Adrenal gland (tissue), 19 donors: ENCODE data around the gene PPAT. TPM values are rescaled to one million over a fixed set of nuclear protein-coding genes. Genes with fewer than 3 reads are reported as not detected.

ENCODE experiments used
- DNase-seq, 7 donors: peaks; one replicate each; pipeline ENCODE4 v3.0.0-alpha.2; 2019 to 2020
- H3K27ac ChIP-seq, 5 donors: fragments of 200-600 bp; sonication (generic) in 4 of 5; 1 replicate in 3 of 5; 2 replicates in 2 of 5; pipeline versions ENCODE4 v1.5.1 to v1.8.0; 2016 to 2020; ENCODE audit warnings: mild to moderate bottlenecking in 1 of 5
- H3K27me3 ChIP-seq: fragments of 200-600 bp; 2 replicates; pipeline ENCODE4 v1.8.0; 2021
- H3K36me3 ChIP-seq, 2 donors: fragments of 200-600 bp; replicated peaks in 1 of 2; 1 replicate in 1 of 2; 2 replicates in 1 of 2; pipeline versions ENCODE4 v1.5.1 to v1.8.0; 2018 to 2022
- H3K4me1 ChIP-seq, 2 donors: fragments of 200-600 bp; replicated peaks in 1 of 2; 1 replicate in 1 of 2; 2 replicates in 1 of 2; pipeline versions ENCODE4 v1.5.1 to v1.8.0; 2018 to 2021
- H3K4me3 ChIP-seq, 4 donors: fragments of 200-600 bp; sonication (generic) in 3 of 4; one replicate each; pipeline ENCODE4 v1.5.1; 2016 to 2018
- H3K9me3 ChIP-seq, 3 donors: fragments of 200-600 bp; sonication (generic) in 1 of 3; replicated peaks in 1 of 3; 1 replicate in 2 of 3; 2 replicates in 1 of 3; pipeline versions ENCODE4 v1.5.1 to v1.8.0; 2016 to 2021
- POLR2A ChIP-seq, 2 donors: fragments of 450-650 bp; IDR thresholded peaks; one replicate each; pipeline ENCODE4 v1.6.1; 2017; ENCODE audit warnings: antibody characterized with exemption in 2 of 2, mild to moderate bottlenecking in 2 of 2, moderate library complexity in 1 of 2
- WGBS, 4 donors: extraction: QIAGEN DNeasy Blood & Tissue Kit in 2 of 4; methylation state at CpG; one replicate each; pipeline versions ENCODE4 v1.1.5 to v1.1.7; 2013 to 2017; 5-methylcytosine and 5-hydroxymethylcytosine counted together
- intact Hi-C, 2 donors: fragments of 100-400 bp; cut with DNase I; formaldehyde crosslinking; loops; one replicate each; pipeline versions ENCODE4 v1.14.1 to v1.15.0; 2022 to 2023
- long read RNA-seq, 10 donors: library from polyadenylated mRNA in 3 of 10; unstranded in 2 of 10; stranded (forward) in 1 of 10; transcript quantifications; one replicate each; pipeline ENCODE4 v2.0.0 and lab custom pipeline, GENCODE V29; 2021 to 2026
- polyA plus RNA-seq, 3 donors: library from polyadenylated mRNA; stranded (reverse); fragments of 200-250 nt in 2 of 3; fragments of 350-450 nt in 1 of 3; fragmentation: Illumina TruSeq in 1 of 3; extraction: RNeasy Lipid Tissue Mini Kit (QIAGEN cat#74804) in 1 of 3; gene quantifications; one replicate each; pipeline ENCODE4 v1.2.3, GENCODE V29; 2013 to 2014
- total RNA-seq, 9 donors: library from RNA; depleted of rRNA in 4 of 9; stranded (reverse); fragments of >200 nt in 4 of 9; fragments of 120-200 nt in 1 of 9; fragmentation: NEBNext Ultra II Directional in 1 of 9; extraction: Animal tissue kit (Norgen Biotek cat#: 25700) in 1 of 9; gene quantifications; one replicate each; pipeline versions ENCODE4 v1.1.0 to v1.2.4, GENCODE V29; 2013 to 2023
- TF ChIP-seq, protein P1 (sequence below), 6 experiments: fragments of 450-650 bp in 4 of 6; fragments of 200-600 bp in 2 of 6; sonication (generic) in 1 of 6; IDR thresholded peaks; 1 replicate in 5 of 6; 2 replicates in 1 of 6; pipeline versions ENCODE4 v1.5.1 to v1.8.0; 2016 to 2021; ENCODE audit warnings: antibody characterized with exemption in 6 of 6, mild to moderate bottlenecking in 2 of 6, moderate library complexity in 1 of 6
- donor health status: healthy with polysubstance abuse.
- donor health status: Bipolar disorder and iron deficiency.
- donor health status: DM: yes; HTN: yes; CAD: no.
- donor health status: DM: no; HTN: no; CAD: no.
- donor health status: DM: no; HTN: no; CAD: no.
- donor health status: DM: yes; HTN: yes; CAD: no.

PPAT gene
- total RNA-seq: 10 to 100 TPM in 5 of 9 donors, 1 to 10 TPM in 4; 6.0 to 19.9 (median 14.3) TPM
- 10 to 100 TPM in 1 of 3 donors, 1 to 10 TPM in 2; 1.8 to 15.7 (median 2.0) TPM for polyA plus RNA-seq
- long read RNA-seq, donor 1, partial matches to known transcripts: 0 of 4 reads
- long read RNA-seq, donor 1, other reads (novel, unspliced or antisense): 0 of 4 reads
- long read RNA-seq, donor 2, partial matches to known transcripts: 0 of 1 reads
- long read RNA-seq, donor 2, other reads (novel, unspliced or antisense): 0 of 1 reads
- long read RNA-seq, donor 3, partial matches to known transcripts: 0 of 3 reads
- long read RNA-seq, donor 3, other reads (novel, unspliced or antisense): 0 of 3 reads
- long read RNA-seq, donor 4, transcript PPAT-201 (11 exons, 3,682 nt): major isoform, 7 of 10 reads
- long read RNA-seq, donor 4, partial matches to known transcripts: 3 of 10 reads
- long read RNA-seq, donor 4, other reads (novel, unspliced or antisense): 0 of 10 reads
- long read RNA-seq, donor 5, transcript PPAT-201 (11 exons, 3,682 nt): major isoform, 33 of 42 reads
- long read RNA-seq, donor 5, partial matches to known transcripts: 6 of 42 reads
- long read RNA-seq, donor 5, other reads (novel, unspliced or antisense): 3 of 42 reads
- long read RNA-seq, donor 6, partial matches to known transcripts: 0 of 2 reads
- long read RNA-seq, donor 6, other reads (novel, unspliced or antisense): 0 of 2 reads
- long read RNA-seq, donor 7, partial matches to known transcripts: 6 of 7 reads
- long read RNA-seq, donor 7, other reads (novel, unspliced or antisense): 0 of 7 reads
- long read RNA-seq, donor 8, partial matches to known transcripts: 0 of 2 reads
- long read RNA-seq, donor 8, other reads (novel, unspliced or antisense): 0 of 2 reads
- long read RNA-seq, donor 9, partial matches to known transcripts: 72 of 83 reads
- long read RNA-seq, donor 9, other reads (novel, unspliced or antisense): 9 of 83 reads
- long read RNA-seq, donor 10, partial matches to known transcripts: 203 of 205 reads
- long read RNA-seq, donor 10, other reads (novel, unspliced or antisense): 0 of 205 reads

DNA sequence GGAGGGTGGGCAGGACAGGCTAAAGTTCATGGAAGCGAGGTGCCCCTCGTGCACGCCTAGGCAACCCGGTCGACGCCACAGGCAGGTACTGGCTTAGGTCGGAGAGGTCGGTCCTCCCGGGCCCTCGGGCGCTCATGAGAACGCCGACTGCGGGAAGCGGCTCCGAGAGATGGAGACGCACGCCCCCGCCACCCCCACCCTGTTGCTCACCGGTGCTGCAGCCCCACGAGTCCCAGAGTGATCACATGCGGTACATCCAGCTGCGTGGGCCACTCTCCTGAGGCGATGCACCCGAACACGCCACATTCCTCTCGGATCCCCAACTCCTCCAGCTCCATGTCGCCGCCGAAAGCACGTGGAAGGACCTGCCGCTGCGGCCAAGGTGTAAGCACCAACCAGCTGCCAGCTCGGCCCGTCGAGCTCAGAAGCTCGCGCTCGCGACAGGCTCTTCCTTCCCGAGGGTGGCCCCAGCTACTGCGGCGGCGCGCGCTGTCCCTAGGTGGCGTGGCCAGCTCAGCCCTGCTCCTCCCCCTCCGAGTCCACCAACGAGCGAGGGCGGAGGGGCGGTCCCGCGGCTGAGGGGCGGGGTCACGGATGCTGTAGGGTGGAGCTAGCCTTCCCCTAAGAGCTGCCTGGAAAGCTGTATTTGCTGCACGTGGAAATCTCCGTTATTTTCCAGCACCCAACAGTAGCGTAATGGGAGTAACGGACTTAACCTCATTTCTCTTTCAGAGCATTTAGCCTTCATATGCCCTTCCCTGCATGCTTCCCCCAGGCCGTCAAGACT lies at the start of gene PPAT:
Gene PPAT (minus strand): TSS at position 476 of the 787 bp plus-strand sequence. CDS start 138 bp downstream, at position 338.
- Histone ChIP-seq H3K4me3 (peak within 1 kb of the TSS; percentile 46 to 84 (median 68)), H3K27me3 (no peaks in the 10 kb centered on the region), H3K36me3 (no peaks in the 10 kb centered on the region), H3K27ac (peak within 1 kb of the TSS; percentile 91 to 98 (median 92)), H3K4me1 (peaks cover 11 to 14% of the 10 kb centered on the region in 2 donors), H3K9me3 (no peaks in the 10 kb centered on the region)
- intact Hi-C loops: loop anchor here in 1 of 2 donors (10.0 kb wide), 1 partner anchor 399 kb away; no protein-coding TSS in a partner anchor
- 0 to 1% (median 1%) methylated on average over 11 to 61 of the region's 61 CpGs for WGBS, 4 donors
- DNase-seq: peak; percentile 98 to 99 (median 98)
- peak in 1 of 2 donors; percentile 83 for TF ChIP-seq POLR2A (IDR thresholded peaks at IDR 0.05)
- TF ChIP-seq, protein P1, sequence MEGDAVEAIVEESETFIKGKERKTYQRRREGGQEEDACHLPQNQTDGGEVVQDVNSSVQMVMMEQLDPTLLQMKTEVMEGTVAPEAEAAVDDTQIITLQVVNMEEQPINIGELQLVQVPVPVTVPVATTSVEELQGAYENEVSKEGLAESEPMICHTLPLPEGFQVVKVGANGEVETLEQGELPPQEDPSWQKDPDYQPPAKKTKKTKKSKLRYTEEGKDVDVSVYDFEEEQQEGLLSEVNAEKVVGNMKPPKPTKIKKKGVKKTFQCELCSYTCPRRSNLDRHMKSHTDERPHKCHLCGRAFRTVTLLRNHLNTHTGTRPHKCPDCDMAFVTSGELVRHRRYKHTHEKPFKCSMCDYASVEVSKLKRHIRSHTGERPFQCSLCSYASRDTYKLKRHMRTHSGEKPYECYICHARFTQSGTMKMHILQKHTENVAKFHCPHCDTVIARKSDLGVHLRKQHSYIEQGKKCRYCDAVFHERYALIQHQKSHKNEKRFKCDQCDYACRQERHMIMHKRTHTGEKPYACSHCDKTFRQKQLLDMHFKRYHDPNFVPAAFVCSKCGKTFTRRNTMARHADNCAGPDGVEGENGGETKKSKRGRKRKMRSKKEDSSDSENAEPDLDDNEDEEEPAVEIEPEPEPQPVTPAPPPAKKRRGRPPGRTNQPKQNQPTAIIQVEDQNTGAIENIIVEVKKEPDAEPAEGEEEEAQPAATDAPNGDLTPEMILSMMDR (IDR thresholded peaks at IDR 0.05): peak; percentile 24 to 57 (median 41)

DNA sequence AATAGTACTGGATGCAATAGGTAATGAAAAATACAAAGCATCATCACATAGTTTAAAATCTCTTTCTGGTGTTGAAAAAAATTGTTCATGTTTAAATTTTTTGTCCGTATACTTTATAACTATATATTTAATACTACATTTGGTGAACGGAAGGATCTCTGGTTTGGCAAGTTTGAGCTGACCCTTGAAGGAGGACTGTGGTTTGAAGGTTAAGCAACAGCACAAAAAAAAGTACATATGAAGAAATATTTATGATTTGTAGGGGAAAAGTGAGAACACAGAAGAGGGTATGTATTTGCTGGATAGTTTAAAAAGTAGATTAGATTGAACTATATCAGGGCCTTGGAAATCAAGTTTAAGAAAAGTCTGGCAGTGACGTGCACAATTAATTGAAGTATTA lies 45.3 kb upstream of the PPAT start:
- no peaks in the 10 kb centered on the region for H3K27me3 ChIP-seq
- H3K4me1 ChIP-seq: no peaks in the 10 kb centered on the region
- H3K27ac ChIP-seq: no peak overlapping the region
- intact Hi-C loops: no loop called here
- 84 to 91% (median 89%) methylated on average over 3 of the region's 3 CpGs for WGBS, 4 donors
- H3K4me3 ChIP-seq: no peak overlapping the region
- no peaks in the 10 kb centered on the region for H3K9me3 ChIP-seq
- TF ChIP-seq POLR2A (IDR thresholded peaks at IDR 0.05): no peak
- TF ChIP-seq, protein P1 (IDR thresholded peaks at IDR 0.05): no peak
- H3K36me3 ChIP-seq: peaks cover 0 to 90% of the 10 kb centered on the region in 2 donors
- no peak for DNase-seq

DNA sequence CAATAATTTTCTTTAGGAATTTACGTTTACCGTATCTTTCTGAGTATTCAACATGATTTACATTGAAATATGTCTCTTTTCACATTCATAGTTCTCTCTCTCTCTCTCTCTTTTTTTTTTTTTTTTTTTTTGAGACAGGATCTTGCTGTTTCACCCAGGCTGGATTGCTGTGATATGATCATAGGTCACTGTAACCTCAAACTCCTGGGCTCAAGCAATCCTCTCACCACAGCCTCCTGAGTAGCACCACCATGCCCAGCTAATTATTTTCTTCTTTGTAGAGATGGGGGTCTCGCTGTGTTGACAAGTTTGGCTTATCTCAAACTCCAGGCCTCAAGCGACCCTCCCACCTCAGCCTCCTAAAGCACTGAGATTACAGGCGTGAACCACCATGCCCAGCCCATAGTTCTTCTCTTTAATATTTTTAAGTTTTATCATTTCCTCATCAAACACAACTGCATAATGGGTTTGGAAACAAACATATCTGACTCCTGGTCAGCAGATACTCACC lies 41.8 kb upstream of the PPAT start:
- intact Hi-C loops: no loop called here
- 91 to 99% (median 97%) methylated on average over 5 of the region's 5 CpGs for WGBS, 4 donors
- Histone ChIP-seq H3K4me1 (no peaks in the 10 kb centered on the region), H3K27me3 (no peaks in the 10 kb centered on the region), H3K9me3 (no peaks in the 10 kb centered on the region), H3K4me3 (no peak overlapping the region), H3K36me3 (peaks cover 0 to 90% of the 10 kb centered on the region in 2 donors), H3K27ac (no peak overlapping the region)
- no peak for DNase-seq
- TF ChIP-seq, protein P1 (IDR thresholded peaks at IDR 0.05): no peak
- no peak for TF ChIP-seq POLR2A (IDR thresholded peaks at IDR 0.05)
